GM18951 (cell line): ENCODE results near the gene RNF207.
A peak's percentile ranks its signal among the peaks of the same experiment; 100 is the strongest.

ENCODE experiments used
- POLR2A ChIP-seq: IDR thresholded peaks from 4 replicates; pipeline ENCODE4 v1.6.1; 2011; ENCODE audit warnings: mild to moderate bottlenecking; ENCODE audit not compliant: insufficient read length, insufficient read depth; ENCODE audit errors: extremely low read depth
- in situ Hi-C: fragments of 300-500 bp; cut with MboI; formaldehyde crosslinking; loops from one replicate; pipeline ENCODE4 v1.12.0; 2022; ENCODE audit warnings: low sequenced_read_pairs, mixed read lengths, inconsistent platforms; ENCODE audit not compliant: unreplicated experiment

Gene RNF207, protein sequence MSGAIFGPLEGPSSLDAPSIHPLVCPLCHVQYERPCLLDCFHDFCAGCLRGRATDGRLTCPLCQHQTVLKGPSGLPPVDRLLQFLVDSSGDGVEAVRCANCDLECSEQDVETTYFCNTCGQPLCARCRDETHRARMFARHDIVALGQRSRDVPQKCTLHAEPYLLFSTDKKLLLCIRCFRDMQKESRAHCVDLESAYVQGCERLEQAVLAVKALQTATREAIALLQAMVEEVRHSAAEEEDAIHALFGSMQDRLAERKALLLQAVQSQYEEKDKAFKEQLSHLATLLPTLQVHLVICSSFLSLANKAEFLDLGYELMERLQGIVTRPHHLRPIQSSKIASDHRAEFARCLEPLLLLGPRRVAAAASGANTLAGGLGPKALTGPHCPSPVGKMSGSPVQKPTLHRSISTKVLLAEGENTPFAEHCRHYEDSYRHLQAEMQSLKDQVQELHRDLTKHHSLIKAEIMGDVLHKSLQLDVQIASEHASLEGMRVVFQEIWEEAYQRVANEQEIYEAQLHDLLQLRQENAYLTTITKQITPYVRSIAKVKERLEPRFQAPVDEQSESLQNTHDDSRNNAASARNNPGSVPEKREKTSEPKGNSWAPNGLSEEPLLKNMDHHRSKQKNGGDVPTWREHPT

GRCh38 chr1:6205849-6206519 is at the start of gene RNF207:
Gene RNF207 (plus strand): TSS chr1:6206119. CDS start chr1:6206536, 417 bp downstream.
- peak; percentile 82 for TF ChIP-seq POLR2A
- in situ Hi-C loops, result no loop called here

DNA sequence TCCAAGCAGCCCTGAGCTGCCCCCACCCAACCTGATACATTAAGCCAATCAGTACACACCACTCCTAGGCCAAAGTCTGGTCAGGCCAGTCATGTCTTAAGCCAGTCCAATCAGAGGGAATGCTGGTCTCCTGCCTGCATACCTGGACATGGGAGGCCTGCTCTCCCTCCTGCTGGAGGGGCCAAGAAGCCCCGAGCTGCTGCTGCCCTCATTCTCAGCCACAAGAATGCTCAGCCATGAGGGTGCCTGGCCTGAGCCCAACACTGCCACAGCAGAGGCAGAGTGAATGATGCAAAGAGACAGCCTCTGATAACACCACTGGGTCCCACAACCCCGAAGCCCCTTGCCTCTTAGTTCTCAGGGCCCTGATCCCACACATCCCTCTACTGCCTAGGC is 48.8 kb upstream of the RNF207 start:
- in situ Hi-C loops, result no loop called here
- no peak for TF ChIP-seq POLR2A

- in situ Hi-C loops, result no loop called here
- TF ChIP-seq POLR2A, result no peak
Observed at GRCh38 chr1:6157528-6158174, 48.3 kb upstream of the RNF207 start.

- in situ Hi-C loops, result no loop called here
- no peak for TF ChIP-seq POLR2A
Observed at GRCh38 chr1:6158181-6158580, 47.7 kb upstream of the RNF207 start.

- in situ Hi-C loops, result no loop called here
- no peak for TF ChIP-seq POLR2A
Observed at GRCh38 chr1:6162341-6162740, 43.6 kb upstream of the RNF207 start.

GRCh38 chr1:6162773-6163172 is 43.1 kb upstream of the RNF207 start:
- no peak for TF ChIP-seq POLR2A

DNA sequence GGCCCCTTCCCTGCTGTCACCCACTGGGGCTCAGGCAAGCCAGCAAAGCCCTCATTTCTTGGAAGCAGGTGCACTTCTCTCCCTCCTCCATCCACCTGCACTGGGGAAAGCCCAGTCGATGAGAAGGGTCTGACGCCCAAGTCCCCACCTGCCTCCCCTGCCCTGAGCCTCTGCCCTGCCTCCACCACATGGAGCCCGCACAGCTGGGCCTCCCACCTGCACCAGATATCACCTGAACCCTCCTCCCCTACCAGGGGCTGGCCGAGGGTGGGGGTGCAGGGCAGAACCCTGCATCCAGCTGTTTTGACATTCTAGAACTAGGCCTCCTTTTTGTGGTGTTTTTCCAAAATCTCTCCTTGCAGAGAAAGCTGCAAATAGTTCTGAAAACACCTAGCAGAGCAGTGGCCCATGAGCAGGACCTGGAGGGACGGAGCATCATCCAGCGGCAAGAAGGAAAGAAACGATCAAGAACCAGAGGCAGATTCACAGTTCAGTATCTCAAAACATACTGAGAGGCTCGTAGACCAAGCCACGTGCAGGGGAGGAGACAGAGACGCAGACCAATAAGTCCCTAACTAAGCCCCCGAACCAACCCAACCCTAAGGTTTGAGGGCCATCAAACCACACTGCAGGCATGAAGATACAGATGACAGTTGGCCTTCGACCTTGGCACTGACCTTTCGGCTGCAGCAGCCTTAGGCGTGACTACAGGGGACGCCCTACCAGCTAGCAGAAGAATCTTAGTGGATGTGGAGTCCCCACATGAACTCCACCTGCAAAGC is 42.5 kb upstream of the RNF207 start:
- in situ Hi-C loops, result no loop called here
- no peak for TF ChIP-seq POLR2A

More at GRCh38 chr1:6162773-6163172, 43.1 kb upstream of the RNF207 start:
- in situ Hi-C loops, result no loop called here

DNA sequence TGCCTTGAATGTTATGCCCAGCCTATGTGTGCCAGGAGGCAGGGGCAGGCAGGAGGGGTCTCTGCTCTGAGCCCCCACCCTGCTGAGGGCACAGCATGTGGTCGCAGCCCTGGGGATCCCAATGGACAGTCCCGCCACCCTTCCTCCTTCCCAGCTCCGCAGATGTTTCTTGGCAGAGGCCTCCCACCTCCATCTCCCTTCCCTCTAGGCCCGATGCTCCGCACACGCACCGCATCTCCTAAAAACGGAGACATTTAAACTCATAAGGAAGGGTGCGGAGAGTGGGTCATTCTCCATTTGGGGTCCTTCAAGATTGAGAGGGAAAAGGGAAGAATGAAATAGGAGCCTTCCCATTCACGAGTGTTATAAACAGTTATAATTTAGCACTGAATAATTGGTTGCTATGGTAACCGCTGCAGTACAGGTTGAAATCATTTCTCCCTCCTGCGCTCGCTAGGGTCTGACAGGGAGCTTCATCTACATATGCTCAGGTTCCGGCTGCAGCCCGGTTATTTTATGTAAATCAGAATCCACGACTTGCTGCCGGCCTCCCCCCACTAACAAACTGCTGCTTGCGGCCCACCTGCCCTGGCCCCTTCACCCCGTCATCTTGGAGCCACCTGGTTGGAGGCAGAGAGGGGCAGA is 41.8 kb upstream of the RNF207 start:
- in situ Hi-C loops, result no loop called here
- no peak for TF ChIP-seq POLR2A

DNA sequence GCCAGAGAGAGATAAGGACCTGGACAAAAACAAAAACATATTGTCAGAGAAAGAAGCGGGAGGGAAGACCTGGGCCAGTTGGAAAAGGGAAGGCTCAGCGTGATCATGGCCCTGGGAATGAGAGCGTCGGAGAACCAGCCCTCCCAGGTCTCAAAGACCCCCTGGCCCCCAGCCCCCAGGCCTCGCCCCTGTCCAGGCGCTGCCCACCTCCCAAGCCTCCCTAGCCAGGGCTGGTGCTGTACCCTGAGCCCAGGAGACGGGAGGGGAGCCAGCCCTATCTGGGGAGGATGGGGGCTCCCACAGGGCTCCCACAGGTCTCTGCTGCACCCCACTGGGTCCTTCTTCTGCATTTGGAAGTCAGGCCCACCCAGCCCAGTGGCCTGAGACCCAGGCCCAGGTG is 40.9 kb upstream of the RNF207 start:
- TF ChIP-seq POLR2A, result no peak
- in situ Hi-C loops, result no loop called here

DNA sequence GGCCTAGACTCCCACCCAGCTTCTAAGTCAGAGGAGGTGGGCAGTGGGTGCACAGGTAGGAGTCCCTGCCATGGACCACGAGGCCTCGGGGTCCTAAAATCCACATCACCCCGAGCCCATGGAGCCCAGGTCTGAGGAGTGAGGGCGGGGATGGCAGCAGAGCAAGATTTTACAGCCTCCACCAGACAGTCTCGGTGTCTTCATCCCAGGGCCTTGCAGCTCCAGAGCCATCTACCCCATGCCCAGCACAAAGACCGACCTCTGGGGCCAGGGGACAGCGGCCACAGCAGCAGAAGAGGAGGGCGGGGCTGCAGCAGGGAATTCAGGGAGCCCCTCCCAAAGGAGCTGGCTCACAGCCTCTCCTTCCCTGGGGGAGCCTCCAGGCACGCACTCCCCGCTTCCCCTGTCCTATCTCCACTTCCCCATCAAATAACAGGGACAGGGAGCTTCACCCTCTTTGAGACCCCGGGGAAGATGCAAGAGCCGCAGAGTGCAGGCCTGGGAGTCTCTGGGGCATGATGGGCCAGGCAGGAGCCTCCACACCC is 40.4 kb upstream of the RNF207 start:
- in situ Hi-C loops, result no loop called here
- TF ChIP-seq POLR2A, result no peak

DNA sequence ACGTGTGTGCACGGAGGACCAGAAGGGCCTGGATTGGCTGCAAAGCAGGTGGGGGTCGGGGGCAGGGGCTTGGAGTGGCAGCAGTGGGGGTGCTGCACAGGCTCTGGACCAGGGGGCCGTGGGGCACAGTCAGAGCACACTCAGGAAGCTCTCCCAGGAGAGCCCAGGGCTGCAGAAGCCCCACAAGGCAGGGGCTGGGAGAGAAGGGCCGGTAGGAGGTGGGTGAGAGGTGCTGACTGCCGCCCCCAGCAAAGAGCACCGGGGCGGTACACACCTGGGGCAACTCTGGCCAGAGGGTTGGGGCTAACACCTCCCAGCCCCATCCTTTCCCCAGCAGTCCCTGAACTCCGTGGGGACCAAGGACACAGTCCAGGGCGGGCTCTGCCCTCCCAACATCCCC is 39.7 kb upstream of the RNF207 start:
- in situ Hi-C loops, result no loop called here
- TF ChIP-seq POLR2A, result no peak
